COLO668 (cell line): ENCODE results near the gene CHST11.

Experiments
- DNase-seq: peaks from one replicate; lab custom pipeline; 2025; ENCODE audit not compliant: unreplicated experiment; lab: John Stamatoyannopoulos, UW

Gene CHST11

GRCh38 chr12:104648756-104649155, 192.0 kb downstream of the CHST11 start:
- no peak for DNase-seq

DNA sequence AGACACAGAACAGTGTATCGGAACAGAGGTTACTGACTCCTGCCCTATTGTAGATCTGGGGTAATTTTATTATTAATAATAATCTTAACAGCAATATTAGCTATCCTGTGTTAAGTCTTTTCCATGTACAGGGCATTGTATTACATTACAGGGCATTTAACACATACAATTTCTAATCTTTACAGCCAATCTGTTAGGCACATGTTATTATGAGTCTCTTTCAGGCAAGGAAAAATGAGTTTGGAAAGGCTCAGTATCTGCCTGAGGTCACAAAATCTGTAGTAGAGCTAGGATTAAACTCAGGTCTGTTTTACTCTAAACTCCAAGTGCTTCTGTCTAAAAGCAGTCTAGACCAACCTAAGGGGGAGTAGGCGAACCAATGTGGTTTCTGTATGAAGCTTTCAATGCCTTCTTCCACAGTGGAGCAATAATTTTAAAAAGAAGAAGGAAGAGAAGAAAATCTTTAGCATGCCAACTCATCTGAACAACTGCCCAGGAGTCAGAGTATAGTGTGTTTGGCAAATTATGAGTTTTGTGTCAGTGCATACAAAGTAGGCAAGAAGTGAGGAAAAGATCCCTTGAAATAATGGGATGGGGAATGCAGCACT, 192.6 kb downstream of the CHST11 start:
- DNase-seq: no peak

DNA sequence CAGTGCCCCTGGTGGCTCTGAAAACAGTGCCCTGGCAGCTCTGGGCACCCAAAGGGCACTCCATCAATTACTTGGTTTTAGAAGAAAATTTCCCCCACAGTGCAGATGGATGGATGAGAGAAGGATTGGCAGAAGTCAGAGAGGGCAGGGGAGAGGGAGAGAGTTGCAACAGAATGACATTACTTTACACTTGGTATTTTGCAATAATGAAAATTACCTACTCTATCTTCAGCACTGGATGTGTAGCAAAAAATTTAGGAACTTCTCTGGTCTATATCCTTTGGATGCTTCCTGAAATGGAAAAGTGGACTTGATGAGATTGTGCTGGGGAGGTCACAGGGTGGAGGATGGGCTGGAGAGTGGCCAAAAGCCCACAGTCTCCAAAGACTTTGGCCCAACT, 193.2 kb downstream of the CHST11 start:
- no peak for DNase-seq

DNA sequence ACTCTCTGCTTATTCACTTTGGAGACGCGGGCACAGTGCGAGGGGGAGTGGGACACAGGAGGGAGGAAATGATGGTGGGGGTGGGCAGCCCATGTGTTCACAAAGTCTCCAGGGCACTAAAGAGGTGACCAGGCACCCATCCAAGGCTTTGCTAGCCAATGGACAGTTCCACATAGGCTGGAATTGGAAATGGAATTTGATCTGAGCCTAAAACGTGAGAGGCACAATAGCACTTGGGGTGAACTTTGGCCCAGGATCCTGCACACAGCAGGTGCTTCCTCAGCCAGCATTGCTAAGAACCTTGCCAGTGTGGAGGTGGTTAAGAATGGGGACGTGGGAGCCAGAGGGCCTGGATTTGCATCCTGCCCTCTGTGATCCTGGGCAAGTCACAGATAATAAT, 193.8 kb downstream of the CHST11 start:
- peak; percentile 52 for DNase-seq

- no peak for DNase-seq
Measured at GRCh38 chr12:104651811-104652210, 195.1 kb downstream of the CHST11 start.

GRCh38 chr12:104652358-104652757, 195.6 kb downstream of the CHST11 start:
- DNase-seq: no peak

GRCh38 chr12:104652910-104653309, 196.2 kb downstream of the CHST11 start:
- DNase-seq: no peak

DNA sequence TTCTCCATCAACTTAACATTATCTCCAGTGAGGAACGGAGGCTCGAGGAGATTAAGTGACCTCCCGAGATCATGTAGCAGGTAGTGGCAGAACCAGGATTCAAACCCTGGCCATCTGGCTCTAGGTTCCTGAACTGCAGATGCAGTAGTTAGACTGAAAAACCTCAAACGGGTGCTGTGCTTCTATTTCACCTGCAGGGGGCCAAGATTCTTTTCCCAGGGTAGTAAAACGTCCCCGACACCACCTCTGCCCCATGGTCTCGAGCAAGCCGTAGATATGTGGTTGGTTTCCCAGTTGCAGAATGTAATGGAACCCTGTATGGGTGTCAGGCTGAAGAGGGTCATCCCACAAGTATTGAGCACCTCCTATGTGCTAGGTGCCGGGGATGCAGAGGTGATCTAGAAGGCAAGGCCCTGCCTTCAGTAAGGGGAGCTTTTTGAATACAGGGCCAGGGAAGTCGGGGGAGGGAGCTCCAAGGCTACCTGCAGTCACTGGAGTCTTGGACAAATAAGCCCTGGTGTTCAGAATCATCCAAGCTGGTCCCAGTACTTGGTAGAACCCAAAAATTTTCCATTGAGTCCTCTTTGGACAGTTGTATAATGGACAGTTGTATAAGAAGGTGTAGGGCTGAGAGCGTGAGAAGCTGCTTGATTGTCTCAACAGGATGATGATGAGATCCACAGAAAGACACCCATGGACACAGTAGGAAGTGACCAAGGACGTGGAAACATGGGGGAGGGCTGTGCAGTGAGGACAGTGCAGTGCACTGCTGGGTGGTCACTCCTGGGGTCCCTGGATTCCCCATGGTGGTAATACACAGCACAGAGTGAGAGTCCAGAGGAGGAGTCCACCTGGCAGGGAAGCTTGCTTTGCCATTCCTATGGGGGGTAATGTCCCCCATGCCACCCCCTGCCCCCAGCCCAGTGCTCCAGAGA, 197.2 kb downstream of the CHST11 start:
- DNase-seq: no peak

DNA sequence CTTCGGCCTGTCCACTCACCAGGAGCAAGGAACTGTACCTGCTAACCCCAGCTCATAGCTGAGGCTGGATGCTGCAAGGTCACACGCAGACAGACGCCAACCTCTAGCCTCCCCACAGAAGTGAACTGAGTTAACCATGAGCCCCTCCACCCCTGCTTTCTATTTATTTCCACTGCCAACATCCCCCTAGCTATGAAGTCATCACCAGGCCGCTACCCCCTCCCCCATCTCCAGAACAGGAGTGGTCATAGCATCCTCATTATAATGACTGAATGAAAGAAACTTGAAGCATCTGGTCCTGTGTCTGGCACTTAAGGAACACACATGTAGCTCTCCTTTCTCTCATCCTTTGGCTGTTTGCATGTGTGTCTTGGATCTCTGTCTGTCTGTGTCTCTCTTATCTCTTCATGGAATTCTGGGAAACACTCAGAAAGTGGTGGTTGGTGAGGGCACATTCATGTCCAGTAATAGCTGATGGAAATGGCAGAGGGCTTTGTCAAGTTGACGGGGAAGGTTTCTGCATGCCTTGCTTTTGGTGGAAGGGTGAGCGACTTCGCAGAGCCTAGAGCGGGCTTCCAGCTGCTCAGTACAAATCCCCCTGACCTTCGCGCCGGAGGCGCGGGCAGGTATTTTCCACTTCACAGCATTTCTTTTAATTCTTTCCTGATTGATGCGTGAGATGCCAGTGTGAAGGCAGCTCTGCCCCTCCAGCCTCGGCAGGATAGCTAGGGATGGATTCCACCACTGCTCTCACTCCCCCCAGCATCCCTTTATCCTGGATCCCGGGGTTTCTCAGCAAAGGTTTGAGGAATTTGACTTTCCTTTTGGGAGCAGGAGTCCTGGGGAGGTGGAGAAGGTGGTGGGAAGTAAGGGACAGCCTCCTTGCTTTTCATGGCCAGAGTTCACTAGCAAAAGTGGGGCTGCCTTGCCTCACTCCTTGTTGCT, 198.2 kb downstream of the CHST11 start:
- no peak for DNase-seq

- no peak for DNase-seq
Measured at GRCh38 chr12:104656383-104656782, 199.6 kb downstream of the CHST11 start.

DNA sequence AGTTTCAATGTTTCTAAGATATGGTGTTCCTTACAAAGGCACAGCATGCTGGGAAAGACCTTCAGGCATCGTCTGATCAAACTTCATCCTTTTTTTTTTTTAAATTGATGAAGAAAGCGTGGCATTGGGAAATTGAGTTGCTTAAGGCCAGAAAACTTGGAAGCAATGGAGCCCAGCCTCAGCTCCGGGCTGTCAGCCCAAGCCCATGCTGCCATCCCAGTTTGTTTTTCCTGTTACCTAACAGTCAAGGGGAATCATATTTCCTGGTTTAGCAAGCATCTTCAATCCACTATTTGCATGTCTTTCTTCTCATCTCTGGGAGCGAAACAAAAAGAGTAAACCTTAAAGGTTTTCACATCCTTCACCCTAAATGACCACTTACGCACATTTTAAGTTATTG, 200.2 kb downstream of the CHST11 start:
- DNase-seq: no peak

- DNase-seq: no peak
Measured at GRCh38 chr12:104657726-104658484, 201.2 kb downstream of the CHST11 start.

- DNase-seq: no peak
Measured at GRCh38 chr12:104659058-104659457, 202.3 kb downstream of the CHST11 start.

GRCh38 chr12:104662203-104662602, 205.5 kb downstream of the CHST11 start:
- DNase-seq: no peak

DNA sequence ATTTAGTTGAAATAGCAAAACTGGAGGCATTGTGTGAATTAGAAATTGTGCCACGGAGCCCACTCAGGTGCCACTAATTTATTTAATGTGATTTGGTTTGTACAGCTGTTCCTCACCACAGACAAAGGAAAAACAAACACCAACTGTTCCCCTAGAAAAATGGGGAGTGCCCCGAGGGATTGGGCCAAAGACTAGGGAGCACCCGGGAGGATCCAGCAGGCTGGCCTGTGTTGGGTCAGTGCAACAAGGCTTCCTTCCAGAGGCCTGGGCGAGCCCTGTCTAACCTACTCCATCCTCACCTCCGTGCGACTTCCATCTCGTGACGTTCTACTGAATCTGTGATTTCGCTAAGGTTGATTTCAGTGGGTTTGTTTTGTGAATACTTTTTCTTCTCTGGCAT, 206.2 kb downstream of the CHST11 start:
- DNase-seq: peak; percentile 27

DNA sequence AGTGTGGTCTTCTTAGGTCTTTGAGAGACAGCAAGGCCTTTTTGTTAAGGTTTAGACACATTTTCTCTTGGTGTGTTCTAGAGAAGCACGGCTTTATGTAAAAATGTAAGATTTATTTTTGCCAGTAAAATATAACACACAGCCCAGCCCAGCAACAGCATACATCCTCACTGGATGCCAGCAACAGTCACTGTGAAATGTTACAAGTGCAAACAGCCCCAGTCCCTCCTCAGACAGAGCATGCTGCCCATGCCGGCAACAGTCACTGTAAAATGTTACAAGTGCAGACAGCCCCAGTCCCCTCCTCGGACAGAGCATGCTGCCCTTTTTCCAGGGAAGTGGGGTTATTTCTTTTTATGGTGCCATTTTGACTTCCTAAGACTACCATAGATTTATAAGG, 207.6 kb downstream of the CHST11 start:
- DNase-seq: no peak

- no peak for DNase-seq
Measured at GRCh38 chr12:104665296-104665695, 208.5 kb downstream of the CHST11 start.

DNA sequence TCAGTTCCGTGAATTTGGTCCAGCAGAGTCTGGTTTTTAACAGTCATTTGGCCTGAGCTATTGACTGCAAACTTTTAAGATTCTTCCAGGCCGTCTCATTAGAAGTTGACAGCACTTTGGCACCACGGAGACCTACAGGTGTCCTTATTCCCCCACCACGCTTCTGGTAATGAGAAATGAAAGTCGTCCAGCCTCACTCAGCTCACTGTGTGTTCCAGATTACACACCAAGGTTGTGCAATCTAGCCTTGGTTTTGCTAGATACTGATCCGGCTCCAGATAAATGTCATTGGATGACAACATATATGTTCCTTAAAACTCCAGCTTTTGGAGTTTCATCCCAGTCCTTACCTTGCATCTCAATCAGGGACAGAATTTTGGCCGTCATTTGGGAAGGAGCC, 210.4 kb downstream of the CHST11 start:
- DNase-seq: no peak

DNA sequence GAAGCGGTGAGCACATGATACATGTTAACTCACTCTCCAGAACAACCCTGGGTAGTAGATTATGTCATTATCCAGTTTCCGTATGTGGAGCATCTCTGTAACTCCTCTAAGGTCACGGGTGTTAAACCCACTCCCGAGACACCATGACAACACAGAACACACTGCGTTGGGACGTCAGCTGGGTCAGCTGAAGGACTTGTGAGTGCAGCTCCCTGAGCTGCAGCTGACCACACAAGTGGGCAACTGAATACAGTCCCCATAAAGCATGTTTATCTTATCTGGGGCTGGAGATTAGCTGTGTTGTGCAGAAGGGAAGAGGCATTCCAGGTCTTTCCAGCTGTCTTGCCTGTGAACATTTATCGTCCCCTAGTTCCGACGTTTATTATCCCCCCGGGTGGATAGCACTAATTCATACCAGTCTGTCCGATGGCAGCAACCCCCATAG, 211.5 kb downstream of the CHST11 start:
- peak; percentile 67 for DNase-seq

- DNase-seq: peak; percentile 60
Measured at GRCh38 chr12:104669089-104669721, 212.5 kb downstream of the CHST11 start.
